GM12874 (cell line): ENCODE results near the gene MAP7D1.
A peak's percentile ranks its signal among the peaks of the same experiment; 100 is the strongest.

Experiments used
- CTCF ChIP-seq: IDR thresholded peaks from 2 replicates; pipeline ENCODE4 v1.5.1; 2011; ENCODE audit warnings: low read depth, mild to moderate bottlenecking, control low read depth, low read length, moderate library complexity; ENCODE audit not compliant: insufficient read depth

MAP7D1 gene

GRCh38 chr1:36183309-36183856, 27.4 kb downstream of the MAP7D1 start:
- TF ChIP-seq CTCF, result no peak

- peak; percentile 82 for TF ChIP-seq CTCF
Observed at GRCh38 chr1:36187800-36188593, 32.0 kb downstream of the MAP7D1 start.

GRCh38 chr1:36198641-36199040, 42.7 kb downstream of the MAP7D1 start:
- no peak for TF ChIP-seq CTCF

GRCh38 chr1:36199934-36200741, 44.2 kb downstream of the MAP7D1 start:
- TF ChIP-seq CTCF, result no peak

GRCh38 chr1:36203027-36203553, 47.1 kb downstream of the MAP7D1 start:
- no peak for TF ChIP-seq CTCF

- no peak for TF ChIP-seq CTCF
Observed at GRCh38 chr1:36203554-36204346, 47.8 kb downstream of the MAP7D1 start.
